SJSA1 (cell line): ENCODE results near the gene COL4A2. TPM values are rescaled to one million over a fixed set of nuclear protein-coding genes. Genes with fewer than 3 reads are reported as not detected.
A peak's percentile ranks its signal among the peaks of the same experiment; 100 is the strongest.

Source experiments
- DNase-seq, 2 experiments: peaks; one replicate each; pipeline ENCODE4 v3.0.0-alpha.2; 2015 to 2020; ENCODE audit warnings: low spot score in 2 of 2, low read depth in 1 of 2
- H3K27ac ChIP-seq: fragments of 250-450 bp; sonication (Bioruptor Pico); 2 replicates; pipeline ENCODE4 v1.5.1; 2020; ENCODE audit warnings: mild to moderate bottlenecking, moderate library complexity
- H3K27me3 ChIP-seq: fragments of 250-450 bp; sonication (Bioruptor Pico); replicated peaks from 2 replicates; pipeline ENCODE4 v1.5.1; 2020; ENCODE audit warnings: mild to moderate bottlenecking, moderate library complexity
- H3K36me3 ChIP-seq: fragments of 250-450 bp; sonication (Bioruptor Pico); 2 replicates; pipeline ENCODE4 v1.5.1; 2020; ENCODE audit warnings: mild to moderate bottlenecking
- H3K4me1 ChIP-seq: fragments of 250-450 bp; sonication (Bioruptor Pico); replicated peaks from 2 replicates; pipeline ENCODE4 v1.6.1; 2021; ENCODE audit warnings: mild to moderate bottlenecking
- H3K4me3 ChIP-seq: fragments of 250-450 bp; sonication (Bioruptor Pico); 2 replicates; pipeline ENCODE4 v1.5.1; 2020; ENCODE audit warnings: mild to moderate bottlenecking
- H3K9me3 ChIP-seq: fragments of 250-450 bp; sonication (Bioruptor Pico); replicated peaks from 2 replicates; pipeline ENCODE4 v1.5.1; 2020; ENCODE audit warnings: mild to moderate bottlenecking
- total RNA-seq: library from RNA; depleted of rRNA; stranded (reverse); fragments of >200 nt; shearing (Covaris generic); gene quantifications from 2 replicates; pipeline ENCODE4 v1.2.3, GENCODE V29; 2014

The COL4A2 gene
- total RNA-seq, 1 experiment from 2014 or later = 741 TPM

GRCh38 chr13:110465696-110466095, 158.6 kb downstream of the COL4A2 start:
- Histone ChIP-seq H3K36me3 (peaks cover 69% of the 10 kb centered on the region), H3K9me3 (no peaks in the 10 kb centered on the region), H3K27me3 (0 out of 2 replicates have a peak, but pooled peaks cover 3% of the 10 kb centered on the region), H3K4me3 (no peak overlapping the region), H3K4me1 (peaks cover 15% of the 10 kb centered on the region), H3K27ac (no peak overlapping the region)
- no peak for DNase-seq

GRCh38 chr13:110466266-110466915, 159.3 kb downstream of the COL4A2 start:
- H3K27ac ChIP-seq = no peak overlapping the region
- no peak for DNase-seq
- no peak overlapping the region for H3K4me3 ChIP-seq
- H3K4me1 ChIP-seq = peaks cover 15% of the 10 kb centered on the region
- H3K36me3 ChIP-seq = peaks cover 71% of the 10 kb centered on the region
- H3K27me3 ChIP-seq = 0 out of 2 replicates have a peak, but pooled peaks cover 3% of the 10 kb centered on the region
- H3K9me3 ChIP-seq = no peaks in the 10 kb centered on the region

- Histone ChIP-seq H3K27ac (no peak overlapping the region), H3K36me3 (peaks cover 68% of the 10 kb centered on the region), H3K9me3 (no peaks in the 10 kb centered on the region), H3K4me1 (peaks cover 15% of the 10 kb centered on the region), H3K27me3 (no peaks in the 10 kb centered on the region), H3K4me3 (no peak overlapping the region)
- DNase-seq = no peak
Measured at GRCh38 chr13:110467516-110468110, 160.5 kb downstream of the COL4A2 start.

- DNase-seq = peak in 1 of 2 experiments; percentile 74
- no peak overlapping the region for H3K27ac ChIP-seq
- H3K27me3 ChIP-seq = no peaks in the 10 kb centered on the region
- H3K4me1 ChIP-seq = peaks cover 6% of the 10 kb centered on the region
- H3K36me3 ChIP-seq = peaks cover 75% of the 10 kb centered on the region
- no peak overlapping the region for H3K4me3 ChIP-seq
- no peaks in the 10 kb centered on the region for H3K9me3 ChIP-seq
Measured at GRCh38 chr13:110468986-110469495, 162.0 kb downstream of the COL4A2 start.

GRCh38 chr13:110469597-110469996, 162.5 kb downstream of the COL4A2 start:
- DNase-seq = no peak
- H3K36me3 ChIP-seq = peaks cover 75% of the 10 kb centered on the region
- no peak overlapping the region for H3K4me3 ChIP-seq

GRCh38 chr13:110470272-110471009, 163.4 kb downstream of the COL4A2 start:
- no peaks in the 10 kb centered on the region for H3K9me3 ChIP-seq
- no peaks in the 10 kb centered on the region for H3K27me3 ChIP-seq
- peaks cover 5% of the 10 kb centered on the region for H3K4me1 ChIP-seq
- peaks cover 81% of the 10 kb centered on the region for H3K36me3 ChIP-seq
- H3K4me3 ChIP-seq = no peak overlapping the region
- no peak for DNase-seq
- H3K27ac ChIP-seq = no peak overlapping the region

More at GRCh38 chr13:110469597-110469996, 162.5 kb downstream of the COL4A2 start:
- Histone ChIP-seq H3K27me3 (no peaks in the 10 kb centered on the region), H3K4me1 (peaks cover 5% of the 10 kb centered on the region), H3K9me3 (no peaks in the 10 kb centered on the region), H3K27ac (no peak overlapping the region)

GRCh38 chr13:110471156-110471832, 164.2 kb downstream of the COL4A2 start:
- Histone ChIP-seq H3K27me3 (no peaks in the 10 kb centered on the region), H3K27ac (no peak overlapping the region), H3K4me1 (peaks cover 3% of the 10 kb centered on the region), H3K36me3 (peaks cover 83% of the 10 kb centered on the region), H3K4me3 (no peak overlapping the region), H3K9me3 (no peaks in the 10 kb centered on the region)
- DNase-seq = peak in 1 of 2 experiments; percentile 70

GRCh38 chr13:110471833-110472162, 164.7 kb downstream of the COL4A2 start:
- Histone ChIP-seq H3K9me3 (no peaks in the 10 kb centered on the region), H3K27ac (no peak overlapping the region), H3K27me3 (no peaks in the 10 kb centered on the region), H3K4me1 (no peaks in the 10 kb centered on the region; the same call in 1 of the 2 replicates), H3K36me3 (peaks cover 83% of the 10 kb centered on the region), H3K4me3 (no peak overlapping the region)
- DNase-seq = peak in 1 of 2 experiments; percentile 69

GRCh38 chr13:110472904-110473563, 165.9 kb downstream of the COL4A2 start:
- Histone ChIP-seq H3K27ac (no peak overlapping the region), H3K27me3 (no peaks in the 10 kb centered on the region), H3K4me1 (no peaks in the 10 kb centered on the region), H3K9me3 (no peaks in the 10 kb centered on the region), H3K36me3 (peaks cover 75% of the 10 kb centered on the region), H3K4me3 (no peak overlapping the region)
- DNase-seq = peak in 1 of 2 experiments; percentile 71

GRCh38 chr13:110474713-110475112, 167.6 kb downstream of the COL4A2 start:
- H3K9me3 ChIP-seq = no peaks in the 10 kb centered on the region
- DNase-seq = no peak
- H3K27ac ChIP-seq = no peak overlapping the region
- no peaks in the 10 kb centered on the region for H3K27me3 ChIP-seq
- no peak overlapping the region for H3K4me3 ChIP-seq
- no peaks in the 10 kb centered on the region for H3K4me1 ChIP-seq
- H3K36me3 ChIP-seq = peaks cover 76% of the 10 kb centered on the region

- DNase-seq = no peak
- H3K4me3 ChIP-seq = no peak overlapping the region
- H3K27ac ChIP-seq = no peak overlapping the region
- H3K9me3 ChIP-seq = no peaks in the 10 kb centered on the region
- no peaks in the 10 kb centered on the region for H3K27me3 ChIP-seq
- no peaks in the 10 kb centered on the region for H3K4me1 ChIP-seq
- H3K36me3 ChIP-seq = peaks cover 78% of the 10 kb centered on the region
Measured at GRCh38 chr13:110475117-110475516, 168.0 kb downstream of the COL4A2 start.

- Histone ChIP-seq H3K27ac (no peak overlapping the region), H3K36me3 (peaks cover 77% of the 10 kb centered on the region), H3K9me3 (no peaks in the 10 kb centered on the region), H3K27me3 (no peaks in the 10 kb centered on the region), H3K4me1 (no peaks in the 10 kb centered on the region), H3K4me3 (no peak overlapping the region)
- DNase-seq = no peak
Measured at GRCh38 chr13:110475550-110476219, 168.6 kb downstream of the COL4A2 start.

- no peaks in the 10 kb centered on the region for H3K4me1 ChIP-seq
- H3K4me3 ChIP-seq = no peak overlapping the region
- no peak for DNase-seq
- H3K27me3 ChIP-seq = no peaks in the 10 kb centered on the region
- H3K9me3 ChIP-seq = no peaks in the 10 kb centered on the region
- peaks cover 74% of the 10 kb centered on the region for H3K36me3 ChIP-seq
- H3K27ac ChIP-seq = no peak overlapping the region
Measured at GRCh38 chr13:110476220-110476617, 169.1 kb downstream of the COL4A2 start.
